B cell (primary cell): ENCODE measurements around the gene FMNL2. TPM values are rescaled to one million over a fixed set of nuclear protein-coding genes. Genes with fewer than 3 reads are reported as not detected.

Experiments used
- ATAC-seq: fragments of 200-7000 bp; cut with Tn5 transposase; one replicate; pipeline ENCODE4 v1.10.0; 2021; ENCODE audit warnings: low read depth, mild to moderate bottlenecking, moderate number of reproducible peaks, moderate library complexity
- CTCF ChIA-PET: fragments of 350-600 bp; sonication (Branson Sonifier 250); formaldehyde crosslinking; loops from one replicate; lab custom pipeline; 2021; ENCODE audit warnings: antibody characterized with exemption, inconsistent platforms; lab: Charles Lee
- POLR2A ChIA-PET: fragments of 350-600 bp; sonication (Branson Sonifier 250); formaldehyde crosslinking; loops from one replicate; lab custom pipeline; 2021; ENCODE audit warnings: antibody characterized with exemption; lab: Charles Lee
- DNase-seq: peaks from one replicate; pipeline ENCODE4 v3.0.0; 2013
- H2AFZ ChIP-seq: 2 replicates; pipeline ENCODE4 v1.6.1; 2012; ENCODE audit warnings: mild to moderate bottlenecking, low read depth, low read length; ENCODE audit not compliant: insufficient read depth, poor library complexity, severe bottlenecking
- H3K27ac ChIP-seq, 2 donors: 1 replicate in 1 of 2; 2 replicates in 1 of 2; pipeline ENCODE4 v1.5.1; 2012 to 2013; ENCODE audit warnings: low read length in 2 of 2, mild to moderate bottlenecking in 2 of 2, moderate library complexity in 1 of 2
- H3K27me3 ChIP-seq, 4 experiments: fragments of 200-600 bp in 1 of 4; sonication (generic) in 1 of 4; replicated peaks in 1 of 4; 1 replicate in 2 of 4; 2 replicates in 2 of 4; pipeline versions ENCODE4 v1.6.1 to v1.7.0; 2013 to 2016; ENCODE audit warnings: low read length in 3 of 4, mild to moderate bottlenecking in 2 of 4, mixed read lengths in 1 of 4, moderate library complexity in 1 of 4; ENCODE audit not compliant: insufficient read depth in 4 of 4, control insufficient read depth in 3 of 4; ENCODE audit errors: control extremely low read depth in 1 of 4
- H3K36me3 ChIP-seq, 2 experiments: replicated peaks in 1 of 2; 1 replicate in 1 of 2; 2 replicates in 1 of 2; pipeline versions ENCODE4 v1.6.1 to v1.7.1; 2013; ENCODE audit warnings: low read length in 1 of 2; ENCODE audit not compliant: insufficient read depth in 2 of 2, control insufficient read depth in 1 of 2; ENCODE audit errors: control extremely low read depth in 1 of 2, extremely low read depth in 1 of 2
- H3K4me1 ChIP-seq, 2 donors: fragments of 200-600 bp in 1 of 2; sonication (generic) in 1 of 2; 1 replicate in 1 of 2; 2 replicates in 1 of 2; pipeline versions ENCODE4 v1.5.1 to v1.6.1; 2013 to 2017; ENCODE audit warnings: low read length in 2 of 2; ENCODE audit not compliant: control insufficient read depth in 2 of 2, insufficient read depth in 2 of 2
- H3K4me2 ChIP-seq: replicated peaks from 2 replicates; pipeline ENCODE3; 2012; ENCODE audit warnings: mild to moderate bottlenecking, low read depth, low read length; ENCODE audit not compliant: poor library complexity, severe bottlenecking
- H3K4me3 ChIP-seq, 5 experiments: fragments of 200-600 bp in 1 of 5; sonication (generic) in 1 of 5; 1 replicate in 3 of 5; 2 replicates in 2 of 5; pipeline versions ENCODE4 v1.5.1 to v1.7.0; 2011 to 2016; ENCODE audit warnings: low read length in 4 of 5, mild to moderate bottlenecking in 4 of 5, low read depth in 2 of 5, control low read depth in 1 of 5, moderate library complexity in 1 of 5; ENCODE audit not compliant: insufficient read depth in 1 of 5; ENCODE audit errors: control extremely low read depth in 1 of 5, extremely low read depth in 1 of 5
- H3K79me2 ChIP-seq: fragments of 200-600 bp; sonication (generic); one replicate; pipeline ENCODE4 v1.6.0; 2016; ENCODE audit warnings: low read length; ENCODE audit not compliant: control insufficient read depth, insufficient read depth
- H3K9ac ChIP-seq: fragments of 200-600 bp; sonication (generic); 2 replicates; pipeline ENCODE4 v1.6.1; 2017; ENCODE audit warnings: mild to moderate bottlenecking, low read length, moderate library complexity
- H3K9me3 ChIP-seq, 3 donors: one replicate each; pipeline versions ENCODE4 v1.6.1 to v1.7.1; 2013; ENCODE audit warnings: low read length in 2 of 3; ENCODE audit not compliant: control insufficient read depth in 2 of 3, insufficient read depth in 1 of 3; ENCODE audit errors: control extremely low read depth in 1 of 3
- H4K20me1 ChIP-seq: 2 replicates; pipeline ENCODE4 v1.6.0; 2012; ENCODE audit warnings: mild to moderate bottlenecking, low read length; ENCODE audit not compliant: insufficient read depth, control insufficient read depth, poor library complexity, severe bottlenecking
- H3K27ac Mint-ChIP-seq: one replicate; pipeline ENCODE4 v1.8.0; 2021; ENCODE audit warnings: mixed read lengths
- H3K27me3 Mint-ChIP-seq: one replicate; pipeline ENCODE4 v1.8.0; 2021; ENCODE audit warnings: mixed read lengths
- H3K4me1 Mint-ChIP-seq: one replicate; pipeline ENCODE4 v1.8.0; 2021; ENCODE audit warnings: mixed read lengths
- H3K4me3 Mint-ChIP-seq: one replicate; pipeline ENCODE4 v1.8.0; 2021; ENCODE audit warnings: mixed read lengths
- H3K9me3 Mint-ChIP-seq: one replicate; pipeline ENCODE4 v1.8.0; 2022; ENCODE audit warnings: mixed read lengths; ENCODE audit not compliant: insufficient read depth
- CTCF ChIP-seq: fragments of 200-600 bp; IDR thresholded peaks from one replicate; pipeline ENCODE4 v1.8.0; 2022; ENCODE audit warnings: antibody characterized with exemption, mild to moderate bottlenecking
- EZH2 ChIP-seq: IDR thresholded peaks from 2 replicates; pipeline ENCODE4 v1.6.1; 2012; ENCODE audit warnings: borderline replicate concordance, low read depth, mild to moderate bottlenecking, moderate library complexity, low read length; ENCODE audit not compliant: insufficient read depth, poor library complexity, severe bottlenecking
- WGBS: methylation state at CpG from one replicate; pipeline ENCODE4 v1.1.5; 2013; ENCODE audit warnings: missing lambda C conversion rate; ENCODE audit not compliant: insufficient coverage; 5-methylcytosine and 5-hydroxymethylcytosine counted together
- intact Hi-C: fragments of 100-400 bp; cut with micrococcal nuclease; formaldehyde crosslinking; loops from one replicate; pipeline ENCODE4 v1.10.0; 2022
- polyA plus RNA-seq: library from polyadenylated mRNA; depleted of rRNA; stranded (reverse); fragments of >200 nt; gene quantifications from 2 replicates; pipeline ENCODE4 v1.2.3, GENCODE V29; 2012
- total RNA-seq, 2 donors: library from RNA; stranded (reverse); fragments of 120-200 nt in 1 of 2; gene quantifications; 1 replicate in 1 of 2; 2 replicates in 1 of 2; pipeline versions ENCODE4 v1.2.3 to v1.2.4, GENCODE V29; 2013 to 2022

Gene FMNL2
- total and polyA plus RNA-seq, 2 donors (not counting 1 experiment from before 2014, with no cell fraction given), result 0.73 to 8.8 TPM

- H4K20me1 ChIP-seq, result no peaks in the 10 kb centered on the region
- H3K4me1 ChIP-seq, result peaks cover 0 to 7% of the 10 kb centered on the region in 2 donors
- no peak overlapping the region for H3K9ac ChIP-seq
- no peak overlapping the region for H3K4me2 ChIP-seq
- no peaks in the 10 kb centered on the region for H3K79me2 ChIP-seq
- no peak for DNase-seq
- H2AFZ ChIP-seq, result no peak overlapping the region
- Mint-ChIP-seq H3K9me3 (no peaks in the 10 kb centered on the region), H3K27me3 (no peaks in the 10 kb centered on the region), H3K4me1 (peaks cover 17% of the 10 kb centered on the region), H3K27ac (no peak overlapping the region), H3K4me3 (no peak overlapping the region)
- H3K36me3 ChIP-seq, result no peaks in the 10 kb centered on the region
- no peaks in the 10 kb centered on the region for H3K27me3 ChIP-seq
- H3K9me3 ChIP-seq, result no peaks in the 10 kb centered on the region
- no peak overlapping the region for H3K4me3 ChIP-seq
- intact Hi-C loops, result loop anchor here (10.0 kb wide), 1 partner anchor 56 kb away; no protein-coding TSS in a partner anchor
- CTCF ChIA-PET, result no interaction called here
- no peak for ATAC-seq
- WGBS, result 86% methylated on average over 1 of the region's 6 CpGs
- TF ChIP-seq EZH2 (no peak), CTCF (no peak)
- POLR2A ChIA-PET, result no interaction called here
- H3K27ac ChIP-seq, result no peak overlapping the region
Measured at GRCh38 chr2:152460567-152460966, 125.6 kb downstream of the FMNL2 start.

- Histone ChIP-seq H3K9ac (no peak overlapping the region), H3K4me3 (no peak overlapping the region), H3K27me3 (no peaks in the 10 kb centered on the region), H3K4me1 (peaks cover 9 to 21% of the 10 kb centered on the region in 2 donors), H2AFZ (no peak overlapping the region), H3K4me2 (no peak overlapping the region), H3K36me3 (no peaks in the 10 kb centered on the region), H4K20me1 (no peaks in the 10 kb centered on the region), H3K79me2 (no peaks in the 10 kb centered on the region), H3K9me3 (no peaks in the 10 kb centered on the region), H3K27ac (no peak overlapping the region)
- peaks cover 33% of the 10 kb centered on the region for H3K4me1 Mint-ChIP-seq
- ChIA-PET CTCF (no interaction called here), POLR2A (no interaction called here)
- H3K9me3 Mint-ChIP-seq, result no peaks in the 10 kb centered on the region
- H3K27me3 Mint-ChIP-seq, result no peaks in the 10 kb centered on the region
- ATAC-seq, result no peak
- TF ChIP-seq CTCF (no peak), EZH2 (no peak)
- intact Hi-C loops, result loop anchor here (10.0 kb wide), 1 partner anchor 57 kb away; no protein-coding TSS in a partner anchor
- no peak overlapping the region for H3K4me3 Mint-ChIP-seq
- no peak overlapping the region for H3K27ac Mint-ChIP-seq
- WGBS, result 100% methylated on average over 1 of the region's 3 CpGs
- no peak for DNase-seq
Measured at GRCh38 chr2:152462120-152462519, 127.1 kb downstream of the FMNL2 start.
